Ovary (tissue), 3 donors: ENCODE data around the gene HMOX1.

ENCODE experiments used
- EP300 ChIP-seq: sonication (generic); formaldehyde crosslinking; IDR thresholded peaks from one replicate; pipeline ENCODE4 v1.6.1; 2017; ENCODE audit warnings: antibody characterized with exemption
- POLR2A ChIP-seq: fragments of 450-650 bp; IDR thresholded peaks from one replicate; pipeline ENCODE4 v1.6.1; 2017; ENCODE audit warnings: antibody characterized with exemption, mild to moderate bottlenecking, moderate library complexity
- TF ChIP-seq, protein P1 (sequence below), 3 donors: fragments of 450-650 bp in 2 of 3; fragments of 200-600 bp in 1 of 3; IDR thresholded peaks; one replicate each; pipeline versions ENCODE4 v1.5.1 to v1.8.0; 2016 to 2022; ENCODE audit warnings: antibody characterized with exemption in 3 of 3, mild to moderate bottlenecking in 1 of 3
- donor health status: DM: no; HTN: no; CAD: no.

DNA sequence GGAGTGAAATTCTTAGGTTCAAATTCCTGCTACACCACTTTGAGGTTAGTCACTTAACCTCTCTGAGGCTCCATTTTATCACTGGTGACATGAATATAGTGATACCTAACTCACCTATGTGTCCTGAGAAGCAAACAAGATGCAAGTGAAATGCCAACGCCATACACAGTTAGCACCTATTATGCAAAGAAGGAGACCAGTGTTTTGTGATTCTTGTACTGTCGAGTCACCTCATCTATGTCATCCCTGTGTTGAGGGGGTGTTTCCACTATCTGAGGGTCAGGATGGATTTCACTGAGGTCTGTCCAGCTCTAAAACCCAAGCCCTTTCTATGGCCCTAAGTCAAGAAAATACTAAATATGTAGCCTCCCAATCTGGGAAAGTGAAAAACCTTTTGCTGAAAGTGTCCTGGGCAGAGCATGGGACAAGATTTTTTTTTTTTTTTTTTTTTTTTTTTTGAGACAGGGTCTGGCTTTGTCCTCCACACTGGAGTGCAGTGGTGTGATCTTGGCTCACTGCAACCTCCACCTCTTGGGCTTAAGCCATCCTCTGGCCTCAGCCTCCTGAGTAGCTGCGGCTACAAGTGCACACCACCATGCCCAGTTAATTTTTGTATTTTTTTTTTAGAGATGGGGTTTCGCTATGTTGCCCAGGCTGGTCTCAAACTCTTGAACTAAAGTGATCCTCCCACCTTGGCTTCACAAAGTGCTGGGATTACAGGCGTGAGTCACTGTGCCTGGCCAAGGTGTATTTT is 14.1 kb downstream of the HMOX1 start:
- TF ChIP-seq POLR2A, result no peak
- TF ChIP-seq, protein P1, sequence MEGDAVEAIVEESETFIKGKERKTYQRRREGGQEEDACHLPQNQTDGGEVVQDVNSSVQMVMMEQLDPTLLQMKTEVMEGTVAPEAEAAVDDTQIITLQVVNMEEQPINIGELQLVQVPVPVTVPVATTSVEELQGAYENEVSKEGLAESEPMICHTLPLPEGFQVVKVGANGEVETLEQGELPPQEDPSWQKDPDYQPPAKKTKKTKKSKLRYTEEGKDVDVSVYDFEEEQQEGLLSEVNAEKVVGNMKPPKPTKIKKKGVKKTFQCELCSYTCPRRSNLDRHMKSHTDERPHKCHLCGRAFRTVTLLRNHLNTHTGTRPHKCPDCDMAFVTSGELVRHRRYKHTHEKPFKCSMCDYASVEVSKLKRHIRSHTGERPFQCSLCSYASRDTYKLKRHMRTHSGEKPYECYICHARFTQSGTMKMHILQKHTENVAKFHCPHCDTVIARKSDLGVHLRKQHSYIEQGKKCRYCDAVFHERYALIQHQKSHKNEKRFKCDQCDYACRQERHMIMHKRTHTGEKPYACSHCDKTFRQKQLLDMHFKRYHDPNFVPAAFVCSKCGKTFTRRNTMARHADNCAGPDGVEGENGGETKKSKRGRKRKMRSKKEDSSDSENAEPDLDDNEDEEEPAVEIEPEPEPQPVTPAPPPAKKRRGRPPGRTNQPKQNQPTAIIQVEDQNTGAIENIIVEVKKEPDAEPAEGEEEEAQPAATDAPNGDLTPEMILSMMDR (IDR thresholded peaks at IDR 0.05), result no peak
- TF ChIP-seq EP300, result no peak
